HepG2 (cell line): ENCODE measurements around the gene SNN. TPM values are rescaled to one million over a fixed set of nuclear protein-coding genes. Genes with fewer than 3 reads are reported as not detected.

Source experiments
- EED ChIP-seq: sonication (generic); formaldehyde crosslinking; IDR thresholded peaks from 2 replicates; pipeline ENCODE4 v1.5.0; 2020; ENCODE audit warnings: mild to moderate bottlenecking, missing genetic modification reagents
- ETV5 ChIP-seq: IDR thresholded peaks from 2 replicates; pipeline ENCODE4 v1.6.1; 2018; ENCODE audit warnings: missing biosample characterization, missing genetic modification reagents, inconsistent platforms, borderline replicate concordance
- FOXM1 ChIP-seq: sonication (generic); formaldehyde crosslinking; IDR thresholded peaks from 2 replicates; pipeline ENCODE4 v1.5.0; 2020; ENCODE audit warnings: missing genetic modification reagents
- HNRNPL ChIP-seq: fragments of 200-400 bp; formaldehyde crosslinking; IDR thresholded peaks from 2 replicates; pipeline ENCODE4 v1.6.1; 2017; ENCODE audit warnings: mild to moderate bottlenecking, low read depth, low read length
- KAT8 ChIP-seq: IDR thresholded peaks from 2 replicates; pipeline ENCODE4 v1.6.1; 2016; ENCODE audit warnings: missing genetic modification reagents, missing compliant biosample characterization
- MXI1 ChIP-seq: IDR thresholded peaks from 3 replicates; pipeline ENCODE4 v1.6.1; 2012; ENCODE audit warnings: low read depth, low read length, inconsistent platforms, borderline replicate concordance
- RBM22 ChIP-seq: fragments of 200-400 bp; formaldehyde crosslinking; optimal IDR thresholded peaks from 2 replicates; pipeline ENCODE3; 2017; ENCODE audit warnings: mild to moderate bottlenecking, low read length, moderate library complexity
- RFX3 ChIP-seq: IDR thresholded peaks from 2 replicates; pipeline ENCODE4 v1.6.1; 2016; ENCODE audit warnings: missing biosample characterization, missing genetic modification reagents
- SOX13 ChIP-seq, 3 experiments: fragments of 450-650 bp in 1 of 3; sonication (generic) in 1 of 3; formaldehyde crosslinking in 1 of 3; IDR thresholded peaks in 2 of 3; conservative IDR thresholded peaks in 1 of 3; 2 replicates each; pipeline versions ENCODE4 v1.5.0 to v1.6.1; 2016 to 2020; ENCODE audit warnings: antibody characterized with exemption in 1 of 3, mild to moderate bottlenecking in 1 of 3, missing compliant biosample characterization in 1 of 3, missing genetic modification reagents in 1 of 3, moderate library complexity in 1 of 3
- SUZ12 ChIP-seq: fragments of 150-350 bp; IDR thresholded peaks from 2 replicates; pipeline ENCODE4 v1.6.1; 2014; ENCODE audit warnings: low read depth, low read length
- ZNF17 ChIP-seq: sonication (generic); formaldehyde crosslinking; IDR thresholded peaks from 2 replicates; pipeline ENCODE4 v1.5.0; 2020; ENCODE audit warnings: mild to moderate bottlenecking, missing genetic modification reagents
- ZNF207 ChIP-seq: fragments of 450-650 bp; IDR thresholded peaks from 2 replicates; pipeline ENCODE4 v1.6.1; 2016; ENCODE audit warnings: antibody characterized with exemption, borderline replicate concordance
- ZNF7 ChIP-seq: IDR thresholded peaks from 2 replicates; pipeline ENCODE4 v1.6.1; 2016; ENCODE audit warnings: missing biosample characterization, missing genetic modification reagents
- ZSCAN22 ChIP-seq: sonication (generic); formaldehyde crosslinking; IDR thresholded peaks from 2 replicates; pipeline ENCODE4 v1.4.0; 2020; ENCODE audit warnings: mild to moderate bottlenecking, missing genetic modification reagents
- ZSCAN30 ChIP-seq: sonication (generic); formaldehyde crosslinking; IDR thresholded peaks from 2 replicates; pipeline ENCODE4 v1.5.0; 2020; ENCODE audit warnings: mild to moderate bottlenecking, missing genetic modification reagents
- polyA plus RNA-seq, 8 experiments: library from polyadenylated mRNA; depleted of rRNA in 3 of 8; stranded (reverse) in 7 of 8; unstranded in 1 of 8; fragments of >200 nt; fragmentation: Illumina TruSeq in 4 of 8; extraction: Trizol in 4 of 8; gene quantifications; 2 replicates each; pipeline versions ENCODE4 v1.2.1 to v1.2.3, GENCODE V29; 2011 to 2016; ENCODE audit warnings: low read depth in 4 of 8, missing spikeins in 1 of 8, mixed read lengths in 1 of 8; ENCODE audit not compliant: insufficient read depth in 1 of 8
- total RNA-seq, 5 experiments: library from RNA; depleted of rRNA; stranded (reverse); fragments of >200 nt; fragmentation: Illumina TruSeq; extraction: Trizol; gene quantifications; 2 replicates each; pipeline ENCODE4 v1.2.3, GENCODE V29; 2016; ENCODE audit warnings: low read depth in 1 of 5
- TF ChIP-seq, protein P1 (sequence below): fragments of 450-650 bp; IDR thresholded peaks from 2 replicates; pipeline ENCODE4 v1.6.1; 2017; ENCODE audit warnings: mild to moderate bottlenecking
- TF ChIP-seq, protein P2 (sequence below): sonication (generic); formaldehyde crosslinking; IDR thresholded peaks from 2 replicates; pipeline ENCODE4 v1.5.1; 2020; ENCODE audit warnings: mild to moderate bottlenecking, moderate library complexity, missing genetic modification reagents
- TF ChIP-seq, protein P3 (sequence below): sonication (generic); formaldehyde crosslinking; IDR thresholded peaks from 2 replicates; pipeline ENCODE4 v1.4.0; 2020; ENCODE audit warnings: missing genetic modification reagents
- TF ChIP-seq, protein P4 (sequence below): sonication (generic); formaldehyde crosslinking; conservative IDR thresholded peaks from 2 replicates; pipeline ENCODE4 v1.8.0; 2022; ENCODE audit warnings: mild to moderate bottlenecking, moderate library complexity, missing genetic modification reagents

Gene SNN
- total and polyA plus RNA-seq, 2 of the 13 experiments (the other 11 are each of a cell fraction or from before 2014, with no cell fraction given): 5.2 to 8.4 TPM

DNA sequence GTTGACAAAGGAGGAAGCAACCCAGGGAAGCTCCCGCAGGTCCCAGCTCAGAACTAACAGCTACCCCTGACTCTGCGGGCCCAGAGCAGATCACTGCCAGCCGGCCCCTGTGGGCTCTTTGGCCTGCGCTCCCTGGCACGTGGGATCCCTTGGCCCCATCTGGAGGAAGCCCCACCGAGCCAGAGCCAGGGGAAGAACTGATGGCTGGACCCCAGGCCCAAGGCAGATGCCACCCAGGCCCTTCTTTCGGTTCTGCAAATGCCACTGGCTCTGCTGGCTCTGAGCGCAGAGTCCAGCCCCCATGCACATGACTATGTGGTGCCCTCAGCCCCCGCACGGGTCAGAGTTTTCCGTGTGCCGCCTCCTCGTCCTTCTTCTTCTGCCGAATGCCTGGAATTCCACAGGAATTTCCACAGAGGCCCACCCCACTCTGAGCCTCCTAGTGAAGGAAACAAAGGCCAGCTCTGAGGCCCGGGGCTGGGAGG, 35.8 kb upstream of the SNN start (continued):
- TF ChIP-seq, protein P1, sequence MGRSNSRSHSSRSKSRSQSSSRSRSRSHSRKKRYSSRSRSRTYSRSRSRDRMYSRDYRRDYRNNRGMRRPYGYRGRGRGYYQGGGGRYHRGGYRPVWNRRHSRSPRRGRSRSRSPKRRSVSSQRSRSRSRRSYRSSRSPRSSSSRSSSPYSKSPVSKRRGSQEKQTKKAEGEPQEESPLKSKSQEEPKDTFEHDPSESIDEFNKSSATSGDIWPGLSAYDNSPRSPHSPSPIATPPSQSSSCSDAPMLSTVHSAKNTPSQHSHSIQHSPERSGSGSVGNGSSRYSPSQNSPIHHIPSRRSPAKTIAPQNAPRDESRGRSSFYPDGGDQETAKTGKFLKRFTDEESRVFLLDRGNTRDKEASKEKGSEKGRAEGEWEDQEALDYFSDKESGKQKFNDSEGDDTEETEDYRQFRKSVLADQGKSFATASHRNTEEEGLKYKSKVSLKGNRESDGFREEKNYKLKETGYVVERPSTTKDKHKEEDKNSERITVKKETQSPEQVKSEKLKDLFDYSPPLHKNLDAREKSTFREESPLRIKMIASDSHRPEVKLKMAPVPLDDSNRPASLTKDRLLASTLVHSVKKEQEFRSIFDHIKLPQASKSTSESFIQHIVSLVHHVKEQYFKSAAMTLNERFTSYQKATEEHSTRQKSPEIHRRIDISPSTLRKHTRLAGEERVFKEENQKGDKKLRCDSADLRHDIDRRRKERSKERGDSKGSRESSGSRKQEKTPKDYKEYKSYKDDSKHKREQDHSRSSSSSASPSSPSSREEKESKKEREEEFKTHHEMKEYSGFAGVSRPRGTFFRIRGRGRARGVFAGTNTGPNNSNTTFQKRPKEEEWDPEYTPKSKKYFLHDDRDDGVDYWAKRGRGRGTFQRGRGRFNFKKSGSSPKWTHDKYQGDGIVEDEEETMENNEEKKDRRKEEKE: no peak
- TF ChIP-seq ZSCAN22: no peak
- no peak for TF ChIP-seq RFX3 (CRISPR knock-in tag)
- TF ChIP-seq ZNF7 (CRISPR knock-in tag): no peak
- peak; percentile 96 for TF ChIP-seq HNRNPL
- TF ChIP-seq RBM22: no peak
- TF ChIP-seq ZSCAN30 (CRISPR knock-in tag): no peak
- TF ChIP-seq ETV5 (CRISPR knock-in tag): no peak
- TF ChIP-seq SUZ12: no peak
- TF ChIP-seq, protein P2, sequence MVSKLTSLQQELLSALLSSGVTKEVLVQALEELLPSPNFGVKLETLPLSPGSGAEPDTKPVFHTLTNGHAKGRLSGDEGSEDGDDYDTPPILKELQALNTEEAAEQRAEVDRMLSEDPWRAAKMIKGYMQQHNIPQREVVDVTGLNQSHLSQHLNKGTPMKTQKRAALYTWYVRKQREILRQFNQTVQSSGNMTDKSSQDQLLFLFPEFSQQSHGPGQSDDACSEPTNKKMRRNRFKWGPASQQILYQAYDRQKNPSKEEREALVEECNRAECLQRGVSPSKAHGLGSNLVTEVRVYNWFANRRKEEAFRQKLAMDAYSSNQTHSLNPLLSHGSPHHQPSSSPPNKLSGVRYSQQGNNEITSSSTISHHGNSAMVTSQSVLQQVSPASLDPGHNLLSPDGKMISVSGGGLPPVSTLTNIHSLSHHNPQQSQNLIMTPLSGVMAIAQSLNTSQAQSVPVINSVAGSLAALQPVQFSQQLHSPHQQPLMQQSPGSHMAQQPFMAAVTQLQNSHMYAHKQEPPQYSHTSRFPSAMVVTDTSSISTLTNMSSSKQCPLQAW (CRISPR knock-in tag): no peak
- TF ChIP-seq FOXM1: no peak
- no peak for TF ChIP-seq ZNF207
- peak; percentile 49; the same call in 1 of the 2 replicates for TF ChIP-seq KAT8 (CRISPR knock-in tag)
- TF ChIP-seq SOX13 (IDR thresholded peaks at IDR 0.05): no peak
- TF ChIP-seq SOX13 (CRISPR knock-in tag; conservative IDR thresholded peaks at IDR 0.05 in 1 of 2, IDR thresholded peaks at IDR 0.05 in 1 of 2): peak in 1 of 2 experiments; percentile 28; a peak in 1 of 4 replicates
- TF ChIP-seq ZNF17 (CRISPR knock-in tag): no peak
- TF ChIP-seq MXI1: no peak
- TF ChIP-seq, protein P3, sequence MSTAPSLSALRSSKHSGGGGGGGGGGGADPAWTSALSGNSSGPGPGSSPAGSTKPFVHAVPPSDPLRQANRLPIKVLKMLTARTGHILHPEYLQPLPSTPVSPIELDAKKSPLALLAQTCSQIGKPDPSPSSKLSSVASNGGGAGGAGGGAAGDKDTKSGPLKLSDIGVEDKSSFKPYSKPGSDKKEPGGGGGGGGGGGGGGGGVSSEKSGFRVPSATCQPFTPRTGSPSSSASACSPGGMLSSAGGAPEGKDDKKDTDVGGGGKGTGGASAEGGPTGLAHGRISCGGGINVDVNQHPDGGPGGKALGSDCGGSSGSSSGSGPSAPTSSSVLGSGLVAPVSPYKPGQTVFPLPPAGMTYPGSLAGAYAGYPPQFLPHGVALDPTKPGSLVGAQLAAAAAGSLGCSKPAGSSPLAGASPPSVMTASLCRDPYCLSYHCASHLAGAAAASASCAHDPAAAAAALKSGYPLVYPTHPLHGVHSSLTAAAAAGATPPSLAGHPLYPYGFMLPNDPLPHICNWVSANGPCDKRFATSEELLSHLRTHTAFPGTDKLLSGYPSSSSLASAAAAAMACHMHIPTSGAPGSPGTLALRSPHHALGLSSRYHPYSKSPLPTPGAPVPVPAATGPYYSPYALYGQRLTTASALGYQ (CRISPR knock-in tag): no peak; the same call in 1 of the 2 replicates
- no peak; the same call in 1 of the 2 replicates for TF ChIP-seq EED (CRISPR knock-in tag)
- TF ChIP-seq, protein P4, sequence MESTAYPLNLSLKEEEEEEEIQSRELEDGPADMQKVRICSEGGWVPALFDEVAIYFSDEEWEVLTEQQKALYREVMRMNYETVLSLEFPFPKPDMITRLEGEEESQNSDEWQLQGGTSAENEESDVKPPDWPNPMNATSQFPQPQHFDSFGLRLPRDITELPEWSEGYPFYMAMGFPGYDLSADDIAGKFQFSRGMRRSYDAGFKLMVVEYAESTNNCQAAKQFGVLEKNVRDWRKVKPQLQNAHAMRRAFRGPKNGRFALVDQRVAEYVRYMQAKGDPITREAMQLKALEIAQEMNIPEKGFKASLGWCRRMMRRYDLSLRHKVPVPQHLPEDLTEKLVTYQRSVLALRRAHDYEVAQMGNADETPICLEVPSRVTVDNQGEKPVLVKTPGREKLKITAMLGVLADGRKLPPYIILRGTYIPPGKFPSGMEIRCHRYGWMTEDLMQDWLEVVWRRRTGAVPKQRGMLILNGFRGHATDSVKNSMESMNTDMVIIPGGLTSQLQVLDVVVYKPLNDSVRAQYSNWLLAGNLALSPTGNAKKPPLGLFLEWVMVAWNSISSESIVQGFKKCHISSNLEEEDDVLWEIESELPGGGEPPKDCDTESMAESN (CRISPR knock-in tag): no peak
